GM13976 (cell line): Measurements from ENCODE around the gene RAB20.
"Not testable (repeated sequence)": the region's sequence is repeated elsewhere in the genome, so short reads cannot be mapped to it uniquely, and the experiment has no call there.

Experiments
- DNase-seq: peaks from one replicate; pipeline ENCODE4 v3.0.0; 2012; ENCODE audit warnings: low spot score
- in situ Hi-C: fragments of 300-500 bp; cut with MboI; formaldehyde crosslinking; loops from one replicate; pipeline ENCODE4 v1.12.0; 2022; ENCODE audit warnings: low sequenced_read_pairs, mixed read lengths, inconsistent platforms; ENCODE audit not compliant: unreplicated experiment
- TF ChIP-seq, protein P1 (sequence below): IDR thresholded peaks from 2 replicates; pipeline ENCODE4 v1.5.1; 2012; ENCODE audit warnings: borderline replicate concordance, mild to moderate bottlenecking; ENCODE audit not compliant: insufficient read depth; ENCODE audit errors: extremely low read depth, missing control alignments, control extremely low read depth

Gene RAB20

DNA sequence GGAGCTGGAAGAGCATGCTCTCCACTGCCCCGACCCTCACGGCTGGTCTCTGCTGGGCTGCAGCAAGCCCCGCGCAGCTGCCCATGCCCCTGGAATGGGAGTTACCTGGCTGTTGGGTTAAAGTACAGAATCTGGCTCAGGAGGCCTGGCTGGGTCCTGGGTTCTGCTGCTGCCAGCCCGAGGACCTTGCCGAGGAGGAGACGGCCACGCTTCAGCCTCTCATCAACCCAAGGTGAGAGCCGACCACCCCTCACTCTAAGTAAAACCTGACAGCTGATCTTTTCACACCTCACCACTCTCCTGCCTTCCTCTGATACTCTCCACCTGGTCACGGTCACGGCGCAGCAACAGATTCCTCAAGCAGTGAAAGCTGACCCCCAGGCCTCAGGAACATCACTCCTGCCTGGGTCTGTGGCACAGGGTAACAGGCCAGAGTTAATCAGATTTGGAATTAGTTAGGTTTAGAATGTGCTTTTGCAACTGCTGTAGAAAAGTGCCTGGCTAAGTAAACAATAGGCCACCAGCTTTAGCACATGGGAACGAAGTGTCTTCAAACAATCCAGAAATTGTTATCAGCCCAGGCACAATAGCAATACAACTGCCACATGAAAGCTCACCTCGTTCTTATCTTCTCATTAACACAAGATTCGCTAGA lies 20.5 kb downstream of the RAB20 start:
- in situ Hi-C loops, result no loop called here

GRCh38 chr13:110539894-110540293 lies 21.6 kb downstream of the RAB20 start:
- DNase-seq, result no peak
- in situ Hi-C loops, result no loop called here
- TF ChIP-seq, protein P1, sequence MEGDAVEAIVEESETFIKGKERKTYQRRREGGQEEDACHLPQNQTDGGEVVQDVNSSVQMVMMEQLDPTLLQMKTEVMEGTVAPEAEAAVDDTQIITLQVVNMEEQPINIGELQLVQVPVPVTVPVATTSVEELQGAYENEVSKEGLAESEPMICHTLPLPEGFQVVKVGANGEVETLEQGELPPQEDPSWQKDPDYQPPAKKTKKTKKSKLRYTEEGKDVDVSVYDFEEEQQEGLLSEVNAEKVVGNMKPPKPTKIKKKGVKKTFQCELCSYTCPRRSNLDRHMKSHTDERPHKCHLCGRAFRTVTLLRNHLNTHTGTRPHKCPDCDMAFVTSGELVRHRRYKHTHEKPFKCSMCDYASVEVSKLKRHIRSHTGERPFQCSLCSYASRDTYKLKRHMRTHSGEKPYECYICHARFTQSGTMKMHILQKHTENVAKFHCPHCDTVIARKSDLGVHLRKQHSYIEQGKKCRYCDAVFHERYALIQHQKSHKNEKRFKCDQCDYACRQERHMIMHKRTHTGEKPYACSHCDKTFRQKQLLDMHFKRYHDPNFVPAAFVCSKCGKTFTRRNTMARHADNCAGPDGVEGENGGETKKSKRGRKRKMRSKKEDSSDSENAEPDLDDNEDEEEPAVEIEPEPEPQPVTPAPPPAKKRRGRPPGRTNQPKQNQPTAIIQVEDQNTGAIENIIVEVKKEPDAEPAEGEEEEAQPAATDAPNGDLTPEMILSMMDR, result no peak

More for the DNA sequence above, 20.5 kb downstream of the RAB20 start:
- TF ChIP-seq, protein P1, result no peak
- no peak for DNase-seq

DNA sequence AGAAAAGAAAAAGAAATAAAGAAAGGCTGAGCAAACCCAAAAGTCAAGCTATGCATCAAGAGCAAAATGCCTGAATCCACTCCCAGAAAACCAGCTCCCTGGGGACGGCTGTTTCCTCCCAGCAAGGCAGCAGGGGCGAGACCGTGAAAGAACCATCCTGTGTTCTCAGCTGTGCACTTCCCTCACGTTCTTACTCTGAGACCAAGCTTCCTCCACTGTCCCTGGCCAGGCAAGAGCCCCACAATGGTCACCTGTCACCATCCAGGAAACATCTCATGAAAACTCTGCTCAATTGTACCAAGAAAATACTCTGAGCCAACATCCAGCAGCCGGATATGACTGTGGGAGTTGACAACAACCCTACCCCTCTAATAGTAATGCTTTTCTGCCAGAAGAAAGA lies 22.9 kb downstream of the RAB20 start:
- TF ChIP-seq, protein P1, result no peak
- in situ Hi-C loops, result no loop called here
- no peak for DNase-seq

DNA sequence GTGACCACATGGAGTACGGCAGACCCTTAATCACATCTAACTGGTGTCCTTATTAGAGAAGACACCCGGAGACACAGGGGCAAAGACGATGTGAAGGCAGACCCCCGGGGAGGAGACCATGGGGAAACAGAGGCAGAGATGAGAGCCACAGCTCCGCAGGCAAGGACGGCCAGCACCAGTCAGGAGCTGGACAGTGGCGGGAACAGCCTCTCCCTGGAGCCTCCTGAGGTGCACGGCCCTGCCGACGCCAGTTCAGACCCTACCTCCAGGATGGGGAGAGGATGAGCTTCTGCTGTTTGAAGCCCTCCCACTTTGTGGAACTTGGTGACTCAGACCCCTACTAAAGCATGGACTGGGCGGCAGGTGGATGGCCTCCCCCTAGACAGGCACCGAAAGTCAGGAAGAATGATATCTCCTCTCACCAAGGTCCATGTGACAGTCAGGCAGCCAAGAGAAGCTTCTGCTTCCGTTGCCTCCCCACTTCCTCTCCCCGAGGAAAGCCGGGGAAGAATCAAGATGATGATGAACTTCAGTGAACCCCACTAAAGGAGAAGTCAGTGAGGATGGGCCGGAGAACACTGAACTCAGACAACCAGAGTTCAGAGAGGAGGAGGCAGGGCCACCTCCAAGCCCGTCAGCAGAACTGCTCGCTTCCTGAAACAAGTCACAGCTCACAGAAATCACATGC lies 25.4 kb downstream of the RAB20 start:
- in situ Hi-C loops, result no loop called here
- no peak for DNase-seq
- TF ChIP-seq, protein P1, result no peak

- in situ Hi-C loops, result no loop called here
- DNase-seq, result no peak
- TF ChIP-seq, protein P1, result no peak
Observed at GRCh38 chr13:110535526-110535925, 26.0 kb downstream of the RAB20 start.

DNA sequence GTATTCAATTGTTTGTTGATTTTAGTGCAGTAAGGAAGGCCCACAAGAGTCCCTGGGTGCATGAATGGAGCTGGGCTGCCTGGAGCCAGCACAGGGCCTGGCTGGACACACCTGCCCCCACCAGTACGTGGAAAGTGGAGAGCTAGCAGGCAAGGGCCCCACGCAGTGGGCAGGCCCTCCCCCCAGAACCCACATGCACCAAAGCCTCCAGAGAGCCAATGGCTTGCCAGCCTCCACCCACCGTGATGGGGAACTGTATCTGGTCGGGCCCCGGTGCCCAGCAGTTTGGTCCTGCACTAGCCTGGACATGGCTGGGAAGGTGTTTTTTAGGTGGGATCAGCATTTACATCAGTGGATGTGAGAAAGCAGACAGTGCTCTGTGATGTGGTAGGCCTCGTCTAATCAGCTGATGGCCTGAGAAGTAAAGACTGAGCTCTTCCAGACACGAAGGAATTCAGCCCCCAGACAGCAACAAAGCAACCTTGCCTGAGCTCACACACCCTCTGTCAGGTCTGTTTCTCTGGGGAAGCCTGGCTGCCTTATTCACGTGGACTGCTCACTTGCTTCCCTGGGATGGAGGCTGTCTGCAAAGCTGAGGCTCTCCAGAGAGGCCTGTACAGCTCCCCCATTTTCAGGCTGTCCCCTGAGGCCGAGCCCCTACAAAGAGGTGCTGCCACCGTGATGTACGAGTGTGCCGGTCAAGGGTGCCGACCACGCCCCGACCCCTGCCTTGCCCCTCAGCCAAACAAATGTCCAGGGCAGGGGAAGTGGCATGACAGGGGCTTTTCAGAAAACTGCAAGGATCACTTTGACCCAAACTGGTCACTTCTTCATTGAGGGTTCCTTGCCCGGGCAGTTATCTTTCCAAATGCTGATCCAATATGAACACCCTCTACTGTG lies 27.5 kb downstream of the RAB20 start:
- TF ChIP-seq, protein P1, result no peak
- DNase-seq, result no peak
- in situ Hi-C loops, result no loop called here

DNA sequence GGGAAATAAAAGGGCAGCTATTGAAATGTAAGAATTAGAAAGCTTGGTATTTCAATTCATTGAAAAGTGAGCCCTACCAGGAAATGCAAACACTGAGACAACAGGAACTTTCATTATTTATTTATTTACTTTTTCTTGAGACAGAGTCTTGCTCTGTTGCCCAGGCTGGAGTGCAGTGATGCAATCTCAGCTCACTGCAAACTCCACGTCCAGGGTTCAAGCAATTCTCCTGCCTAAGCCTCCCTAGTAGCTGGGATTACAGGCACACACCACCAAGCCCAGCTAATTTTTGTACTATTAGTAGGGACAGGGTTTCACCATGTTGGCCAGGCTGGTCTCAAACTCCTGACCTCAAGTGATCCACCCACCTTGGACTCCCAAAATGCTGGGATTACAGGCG lies 29.3 kb downstream of the RAB20 start:
- DNase-seq, in situ Hi-C loops: not testable (repeated sequence)
